ENCODE data around the gene RARRES2. TPM values are rescaled to one million over a fixed set of nuclear protein-coding genes. Genes with fewer than 3 reads are reported as not detected.
"Not testable (repeated sequence)": the region's sequence is repeated elsewhere in the genome, so short reads cannot be mapped to it uniquely, and the experiment has no call there.

Gene RARRES2
- total RNA-seq, 1 experiment from 2014 or later, result 60.9 TPM

DNA sequence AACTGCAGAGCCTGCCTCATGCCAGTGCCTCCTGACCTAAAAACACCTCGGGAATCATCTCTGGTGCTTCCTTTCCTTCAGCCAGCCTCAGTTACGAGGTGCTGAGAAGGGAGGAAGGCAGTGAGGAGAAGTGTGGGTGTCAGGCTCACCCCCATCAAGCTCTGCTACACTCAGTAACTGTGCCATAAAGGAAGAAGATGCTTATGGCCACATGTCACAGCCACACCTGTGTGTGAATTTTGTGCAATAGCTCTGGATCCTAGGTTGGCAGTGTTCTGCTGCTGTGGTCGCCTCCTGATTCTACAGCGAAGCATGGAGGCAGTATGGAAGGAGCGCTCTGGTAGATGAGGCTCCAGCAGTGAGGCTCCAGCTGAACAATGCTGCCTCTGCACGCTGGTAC is 52.6 kb downstream of the RARRES2 start:
- not testable (repeated sequence) for H2AFZ ChIP-seq (ENCODE audit: low read length); H2BK120ac ChIP-seq (ENCODE audit: low read depth, low read length, poor library complexity, severe bottlenecking); H3K36me3 Mint-ChIP-seq (ENCODE audit: insufficient read depth in 1 of 3, low read depth in 3 of 3); H3K27ac Mint-ChIP-seq; H4K20me1 ChIP-seq (ENCODE audit: control insufficient read depth, insufficient read depth, insufficient read length); H4K5ac ChIP-seq (ENCODE audit: insufficient read length, low read depth, low read length); H3K18ac ChIP-seq (ENCODE audit: insufficient read length, low read depth, low read length); H3K27ac ChIP-seq (ENCODE audit: insufficient read length, low read depth, low read length); H2AK5ac ChIP-seq (ENCODE audit: insufficient read length, low read length); H3K4ac ChIP-seq (ENCODE audit: low read depth, low read length); H3K27me3 ChIP-seq (ENCODE audit: insufficient read depth, low read length); H4K91ac ChIP-seq (ENCODE audit: insufficient read length, low read depth, low read length); H3K9ac ChIP-seq (ENCODE audit: extremely low read depth, insufficient read length, low read length); H3K79me1 ChIP-seq (ENCODE audit: insufficient read depth, low read depth, low read length, poor library complexity, severe bottlenecking); H3K23ac ChIP-seq (ENCODE audit: insufficient read length, low read depth, low read length); H2BK20ac ChIP-seq (ENCODE audit: low read depth, low read length, poor library complexity, severe bottlenecking); H3K4me2 ChIP-seq (ENCODE audit: insufficient read depth, insufficient read length, low read length); H3K9me3 ChIP-seq (ENCODE audit: control insufficient read depth, low read depth, low read length); H3K23me2 ChIP-seq (ENCODE audit: insufficient read length, low read depth, low read length, poor library complexity, severe bottlenecking); DNase-seq; H4K8ac ChIP-seq (replicated peaks; ENCODE audit: insufficient read length, low read depth, low read length); H3T11ph ChIP-seq (ENCODE audit: low read length); H2BK12ac ChIP-seq (ENCODE audit: insufficient read length, low read depth, low read length); H2BK5ac ChIP-seq (ENCODE audit: insufficient read length, low read length); H3K79me2 ChIP-seq (ENCODE audit: insufficient read depth, low read length); H2BK15ac ChIP-seq (ENCODE audit: low read depth, low read length); H3K14ac ChIP-seq (ENCODE audit: insufficient read depth, low read length); H3K56ac ChIP-seq (ENCODE audit: insufficient read length, low read depth, low read length); H3K9me3 Mint-ChIP-seq; H3K4me3 Mint-ChIP-seq; H3K4me1 ChIP-seq (ENCODE audit: insufficient read depth, low read length)
- Mint-ChIP-seq H3K4me1 (peaks cover 8 to 13% of the 10 kb centered on the region in 2 experiments), H3K27me3 (ENCODE audit: low read depth) (peaks cover 12% of the 10 kb centered on the region)
- WGBS (ENCODE audit: extremely low coverage, insufficient read length, low lambda C conversion rate), result no CpG with 5 or more reads among the region's 6 CpGs

Other genes with a start within 250 kb of the RARRES2 start
- 24.4 and 27.4 TPM in 2 replicates for gene LRRC61, start 18.3 kb downstream of the RARRES2 start, total RNA-seq (2021)
- 1.2 and 2.2 TPM in 2 replicates for gene ACTR3C, start 18.1 kb downstream of the RARRES2 start, total RNA-seq (2021)
- 105 and 106 TPM in 2 replicates for gene REPIN1, start 27.2 kb upstream of the RARRES2 start, total RNA-seq (2021)
- 9.7 and 10.5 TPM in 2 replicates for gene ZNF775, start 37.7 kb upstream of the RARRES2 start, total RNA-seq (2021)
- not detected in 2 replicates for gene GIMAP8, start 109.0 kb upstream of the RARRES2 start, total RNA-seq (2021)
- gene GIMAP7, start 173.2 kb upstream of the RARRES2 start, total RNA-seq (2021), result not detected in 2 replicates
- not detected in 2 replicates for gene GIMAP4, start 225.8 kb upstream of the RARRES2 start, total RNA-seq (2021)